ENCODE results near the gene ASXL3. TPM values are rescaled to one million over a fixed set of nuclear protein-coding genes. Genes with fewer than 3 reads are reported as not detected.

Gene ASXL3
- total and polyA plus RNA-seq, 2 donors (not counting 1 experiment from before 2014, with no cell fraction given), result 0.02 TPM; not detected in 1

DNA sequence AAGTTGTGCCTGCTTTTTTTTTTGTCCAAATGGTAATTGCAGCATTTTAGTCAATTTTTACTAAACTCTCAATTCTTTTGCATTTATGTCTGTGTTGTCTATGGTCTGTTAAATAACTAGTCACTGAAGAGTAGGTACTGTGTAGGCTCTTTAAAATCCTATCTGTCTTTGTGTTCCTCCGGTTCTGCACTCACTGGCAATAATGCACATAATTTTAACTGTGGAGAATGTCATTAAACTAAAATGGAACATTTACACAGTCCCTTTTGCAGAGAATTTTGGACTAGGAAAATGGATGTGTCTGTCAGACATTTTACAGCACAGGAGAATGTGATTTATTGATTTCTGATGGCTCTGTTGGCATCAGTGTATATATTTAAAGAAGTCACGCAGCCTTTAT is 116.6 kb downstream of the ASXL3 start:
- no peaks in the 10 kb centered on the region for H3K79me2 ChIP-seq (ENCODE audit: control insufficient read depth, insufficient read depth, low read length)
- no peaks in the 10 kb centered on the region for H3K9me3 Mint-ChIP-seq (ENCODE audit: insufficient read depth)
- TF ChIP-seq EZH2 (IDR thresholded peaks at IDR 0.05; ENCODE audit: borderline replicate concordance, insufficient read depth, low read depth, low read length, poor library complexity, severe bottlenecking), result no peak
- TF ChIP-seq, protein P1, sequence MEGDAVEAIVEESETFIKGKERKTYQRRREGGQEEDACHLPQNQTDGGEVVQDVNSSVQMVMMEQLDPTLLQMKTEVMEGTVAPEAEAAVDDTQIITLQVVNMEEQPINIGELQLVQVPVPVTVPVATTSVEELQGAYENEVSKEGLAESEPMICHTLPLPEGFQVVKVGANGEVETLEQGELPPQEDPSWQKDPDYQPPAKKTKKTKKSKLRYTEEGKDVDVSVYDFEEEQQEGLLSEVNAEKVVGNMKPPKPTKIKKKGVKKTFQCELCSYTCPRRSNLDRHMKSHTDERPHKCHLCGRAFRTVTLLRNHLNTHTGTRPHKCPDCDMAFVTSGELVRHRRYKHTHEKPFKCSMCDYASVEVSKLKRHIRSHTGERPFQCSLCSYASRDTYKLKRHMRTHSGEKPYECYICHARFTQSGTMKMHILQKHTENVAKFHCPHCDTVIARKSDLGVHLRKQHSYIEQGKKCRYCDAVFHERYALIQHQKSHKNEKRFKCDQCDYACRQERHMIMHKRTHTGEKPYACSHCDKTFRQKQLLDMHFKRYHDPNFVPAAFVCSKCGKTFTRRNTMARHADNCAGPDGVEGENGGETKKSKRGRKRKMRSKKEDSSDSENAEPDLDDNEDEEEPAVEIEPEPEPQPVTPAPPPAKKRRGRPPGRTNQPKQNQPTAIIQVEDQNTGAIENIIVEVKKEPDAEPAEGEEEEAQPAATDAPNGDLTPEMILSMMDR (IDR thresholded peaks at IDR 0.05), result no peak
- no peak overlapping the region for H2AFZ ChIP-seq (ENCODE audit: insufficient read depth, low read depth, low read length, poor library complexity, severe bottlenecking)
- no peak overlapping the region for H3K27ac ChIP-seq (ENCODE audit: low read length in 2 of 2)
- no peaks in the 10 kb centered on the region for H3K27me3 ChIP-seq (replicated peaks in 1 of 4; ENCODE audit: control extremely low read depth in 1 of 4, control insufficient read depth in 3 of 4, insufficient read depth in 4 of 4, low read length in 3 of 4)
- intact Hi-C loops (cut with micrococcal nuclease), result no loop called here
- H3K4me2 ChIP-seq (replicated peaks; ENCODE audit: low read depth, low read length, poor library complexity, severe bottlenecking), result no peak overlapping the region
- H3K4me1 ChIP-seq (ENCODE audit: control insufficient read depth in 2 of 2, insufficient read depth in 2 of 2, low read length in 2 of 2), result no peaks in the 10 kb centered on the region
- H3K27ac Mint-ChIP-seq, result no peak overlapping the region
- POLR2A ChIA-PET, result no interaction called here
- ATAC-seq (ENCODE audit: low read depth), result no peak
- H3K9me3 ChIP-seq (ENCODE audit: control extremely low read depth in 1 of 3, control insufficient read depth in 2 of 3, insufficient read depth in 1 of 3, low read length in 2 of 3), result no peaks in the 10 kb centered on the region
- no peak for DNase-seq
- no CpG with 5 or more reads among the region's 2 CpGs for WGBS (ENCODE audit: insufficient coverage)
- no peaks in the 10 kb centered on the region for H3K36me3 ChIP-seq (replicated peaks in 1 of 2; ENCODE audit: control extremely low read depth in 1 of 2, control insufficient read depth in 1 of 2, extremely low read depth in 1 of 2, insufficient read depth in 2 of 2, low read length in 1 of 2)
- H3K9ac ChIP-seq (ENCODE audit: low read length), result no peak overlapping the region
- H3K4me3 ChIP-seq (ENCODE audit: control extremely low read depth in 1 of 5, extremely low read depth in 1 of 5, insufficient read depth in 1 of 5, low read depth in 2 of 5, low read length in 4 of 5), result no peak overlapping the region
- CTCF ChIA-PET, result no interaction called here
- H4K20me1 ChIP-seq (ENCODE audit: control insufficient read depth, insufficient read depth, low read length, poor library complexity, severe bottlenecking), result no peaks in the 10 kb centered on the region
- H3K27me3 Mint-ChIP-seq, result no peaks in the 10 kb centered on the region
- H3K4me1 Mint-ChIP-seq, result no peaks in the 10 kb centered on the region
- no peak overlapping the region for H3K4me3 Mint-ChIP-seq

DNA sequence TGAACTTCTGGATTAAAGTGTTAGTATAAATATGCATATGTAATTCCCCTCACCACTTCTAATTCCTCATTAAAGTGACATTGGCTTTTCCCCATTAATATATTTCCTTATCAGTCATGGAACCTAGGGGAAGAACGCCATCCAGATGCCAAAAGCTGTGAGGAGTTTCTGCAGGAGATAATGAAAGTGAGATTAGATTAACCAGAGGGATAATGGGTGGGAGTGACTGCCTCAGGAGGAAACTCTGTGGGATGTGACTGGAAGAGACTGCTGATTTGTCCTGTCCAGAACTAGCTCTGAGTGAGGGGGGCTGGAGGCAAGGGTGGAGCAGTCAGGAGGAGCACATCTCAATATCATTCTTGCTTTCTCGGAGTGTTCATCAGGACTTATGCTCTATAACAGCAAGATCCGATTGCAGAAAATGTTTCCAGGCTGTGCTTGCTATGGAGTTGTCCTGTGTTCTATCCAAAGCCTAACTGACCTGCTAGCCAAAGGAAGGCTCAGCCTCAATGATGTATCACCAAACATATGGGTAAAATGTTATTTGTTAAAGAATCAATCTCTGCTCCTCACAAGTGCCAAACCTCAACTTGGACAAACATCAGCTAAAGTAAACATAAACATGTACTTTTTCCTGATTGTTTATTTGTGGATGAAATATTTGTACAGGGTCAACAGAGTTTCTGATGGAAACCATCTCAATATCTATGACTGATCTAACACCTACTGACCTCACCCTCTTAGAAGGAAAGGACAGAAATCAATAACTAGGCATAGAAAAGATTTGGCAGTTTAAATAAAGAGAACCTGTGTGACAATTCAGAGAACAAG is 118.5 kb downstream of the ASXL3 start:
- POLR2A ChIA-PET, result no interaction called here
- H3K79me2 ChIP-seq (ENCODE audit: control insufficient read depth, insufficient read depth, low read length), result no peaks in the 10 kb centered on the region
- no peak overlapping the region for H3K4me3 ChIP-seq (ENCODE audit: control extremely low read depth in 1 of 5, extremely low read depth in 1 of 5, insufficient read depth in 1 of 5, low read depth in 2 of 5, low read length in 4 of 5)
- 73% methylated on average over 3 of the region's 3 CpGs for WGBS (ENCODE audit: insufficient coverage)
- no peak overlapping the region for H3K27ac ChIP-seq (ENCODE audit: low read length in 2 of 2)
- H3K36me3 ChIP-seq (replicated peaks in 1 of 2; ENCODE audit: control extremely low read depth in 1 of 2, control insufficient read depth in 1 of 2, extremely low read depth in 1 of 2, insufficient read depth in 2 of 2, low read length in 1 of 2), result no peaks in the 10 kb centered on the region
- no peaks in the 10 kb centered on the region for H3K27me3 ChIP-seq (replicated peaks in 1 of 4; ENCODE audit: control extremely low read depth in 1 of 4, control insufficient read depth in 3 of 4, insufficient read depth in 4 of 4, low read length in 3 of 4)
- DNase-seq (no peak), ATAC-seq (ENCODE audit: low read depth) (no peak)
- CTCF ChIA-PET, result no interaction called here
- Mint-ChIP-seq H3K4me1 (no peaks in the 10 kb centered on the region), H3K9me3 (ENCODE audit: insufficient read depth) (no peaks in the 10 kb centered on the region), H3K27ac (no peak overlapping the region), H3K27me3 (no peaks in the 10 kb centered on the region), H3K4me3 (no peak overlapping the region)
- no peak for TF ChIP-seq EZH2 (IDR thresholded peaks at IDR 0.05; ENCODE audit: borderline replicate concordance, insufficient read depth, low read depth, low read length, poor library complexity, severe bottlenecking)
- TF ChIP-seq, protein P1 (IDR thresholded peaks at IDR 0.05), result no peak
- H3K4me1 ChIP-seq (ENCODE audit: control insufficient read depth in 2 of 2, insufficient read depth in 2 of 2, low read length in 2 of 2), result no peaks in the 10 kb centered on the region
- H3K9ac ChIP-seq (ENCODE audit: low read length), result no peak overlapping the region
- no peaks in the 10 kb centered on the region for H4K20me1 ChIP-seq (ENCODE audit: control insufficient read depth, insufficient read depth, low read length, poor library complexity, severe bottlenecking)
- no peaks in the 10 kb centered on the region for H3K9me3 ChIP-seq (ENCODE audit: control extremely low read depth in 1 of 3, control insufficient read depth in 2 of 3, insufficient read depth in 1 of 3, low read length in 2 of 3)
- intact Hi-C loops (cut with micrococcal nuclease), result no loop called here
- no peak overlapping the region for H3K4me2 ChIP-seq (replicated peaks; ENCODE audit: low read depth, low read length, poor library complexity, severe bottlenecking)
- no peak overlapping the region for H2AFZ ChIP-seq (ENCODE audit: insufficient read depth, low read depth, low read length, poor library complexity, severe bottlenecking)
